Heart right ventricle (tissue), 16 donors: ENCODE measurements around the gene FAT2. TPM values are rescaled to one million over a fixed set of nuclear protein-coding genes. Genes with fewer than 3 reads are reported as not detected.

ENCODE experiments used
- ATAC-seq, 8 donors: fragments of 200-7000 bp; cut with Tn5 transposase; one replicate each; pipeline ENCODE4 v1.9.1; 2020; ENCODE audit warnings: mild to moderate bottlenecking in 8 of 8, moderate library complexity in 8 of 8, moderate number of reproducible peaks in 1 of 8
- DNase-seq, 2 donors: peaks; one replicate each; pipeline ENCODE4 v3.0.0-alpha.2; 2020
- H3K27ac ChIP-seq, 10 donors: fragments of 200-600 bp; sonication (generic) in 2 of 10; one replicate each; pipeline versions ENCODE4 v1.5.0 to v1.8.0; 2020 to 2022; ENCODE audit warnings: mild to moderate bottlenecking in 3 of 10
- H3K27me3 ChIP-seq, 7 donors: fragments of 200-600 bp; one replicate each; pipeline ENCODE4 v1.8.0; 2021 to 2022; ENCODE audit warnings: mild to moderate bottlenecking in 2 of 7
- H3K36me3 ChIP-seq, 9 donors: fragments of 200-600 bp; sonication (generic) in 1 of 9; one replicate each; pipeline versions ENCODE4 v1.5.0 to v1.8.0; 2020 to 2022; ENCODE audit warnings: mild to moderate bottlenecking in 2 of 9
- H3K4me1 ChIP-seq, 9 donors: fragments of 200-600 bp; sonication (generic) in 1 of 9; one replicate each; pipeline versions ENCODE4 v1.5.0 to v1.8.0; 2020 to 2022; ENCODE audit warnings: mild to moderate bottlenecking in 4 of 9
- H3K4me3 ChIP-seq, 10 donors: fragments of 200-600 bp; sonication (generic) in 2 of 10; one replicate each; pipeline versions ENCODE4 v1.5.0 to v1.8.0; 2020 to 2022; ENCODE audit warnings: mild to moderate bottlenecking in 7 of 10, moderate library complexity in 2 of 10
- H3K9me3 ChIP-seq, 11 donors: fragments of 200-600 bp in 10 of 11; sonication (generic) in 2 of 11; one replicate each; pipeline versions ENCODE4 v1.5.0 to v1.8.0; 2013 to 2022; ENCODE audit warnings: mild to moderate bottlenecking in 2 of 11, control low read depth in 1 of 11, moderate library complexity in 1 of 11
- WGBS, 2 donors: extraction: QIAGEN DNeasy Blood & Tissue Kit; methylation state at CpG; one replicate each; pipeline ENCODE4 v1.1.7; 2013; ENCODE audit warnings: inconsistent platforms in 1 of 2; 5-methylcytosine and 5-hydroxymethylcytosine counted together
- intact Hi-C, 10 donors: fragments of 100-400 bp; cut with DNase I; formaldehyde crosslinking; loops; one replicate each; pipeline versions ENCODE4 v1.11.1 to v1.14.2; 2022
- polyA plus RNA-seq, 2 donors: library from polyadenylated mRNA; stranded (reverse); fragments of 200-250 nt; gene quantifications; one replicate each; pipeline ENCODE4 v1.2.3, GENCODE V29; 2013
- total RNA-seq, 10 donors: library from RNA; stranded (reverse); fragmentation: NEBNext Ultra II Directional in 3 of 10; extraction: Animal tissue kit (Norgen Biotek cat#: 25700) in 3 of 10; gene quantifications; one replicate each; pipeline versions ENCODE4 v1.2.1 to v1.2.4, GENCODE V29; 2021 to 2023
- TF ChIP-seq, protein P1 (sequence below), 9 donors: fragments of 200-600 bp; sonication (generic) in 2 of 9; IDR thresholded peaks; one replicate each; pipeline versions ENCODE4 v1.5.0 to v1.8.0; 2021 to 2022; ENCODE audit warnings: antibody characterized with exemption in 9 of 9, mild to moderate bottlenecking in 5 of 9, moderate library complexity in 1 of 9
- donor health status: Arrhythmogenic right ventricular cardiomyopathy.
- donor health status: ischemic (EF 13 %, LVEDD 7.1; RV severe dilation, severe dysfunction).
- donor health status: healthy with polysubstance abuse.
- donor health status: DM: no; HTN: yes; CAD: no.
- donor health status: DM: no; HTN: no; CAD: no.
- donor health status: ischemic (EF 25% LVEDD 6.9; RV normal size, moderate dysfunction).
- donor health status: ischemic (EF 25% LVEDD 5.7; RV mildly dilated, moderate dysfunction).
- donor health status: healthy.
- donor health status: DM: yes; HTN: yes; CAD: no.
- donor health status: Ischemic cardiomyopathy.
- donor health status: ischemic (EF 35%, LVEDD 5.7; RV mildly dilated, moderate dysfunction).
- donor health status: nonischemic (EF 11% LVEDD 7.7; RV severe dilation, severe dysfunction).
- donor health status: DM: yes; HTN: yes; CAD: no.
- donor health status: PGD.
- donor health status: ischemic (EF 29% LVEDD 5.4; RV normal size, mild dysfunction).
- donor health status: nonischemic (EF 23%, LVEDD 6.1; RV moderate dilation, normal function).

Gene FAT2
- total and polyA plus RNA-seq, 12 donors, result 0.01 to 0.13 (median 0.02) TPM; not detected in 4

DNA sequence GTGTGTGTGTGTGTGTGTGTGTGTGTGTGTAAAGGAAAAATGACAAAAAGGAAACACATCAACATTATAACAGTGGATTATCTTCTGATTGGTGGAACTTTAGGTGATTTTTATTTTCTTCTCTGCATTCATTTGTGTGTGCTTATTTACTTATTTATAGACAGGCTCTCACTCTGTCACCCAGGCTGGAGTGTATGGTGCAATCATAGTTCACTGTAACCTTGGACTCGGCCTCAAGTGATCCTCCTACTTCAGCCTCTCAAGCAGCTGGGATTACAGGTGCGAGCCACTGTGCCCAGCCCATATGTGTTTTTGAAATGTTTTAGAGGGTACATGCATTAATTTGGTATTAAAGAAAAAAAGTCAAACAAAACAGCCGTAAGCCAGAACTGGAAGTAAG, 39.1 kb downstream of the FAT2 start:
- intact Hi-C loops, result no loop called here
- ATAC-seq, result no peak
- H3K36me3 ChIP-seq, result no peaks in the 10 kb centered on the region

DNA sequence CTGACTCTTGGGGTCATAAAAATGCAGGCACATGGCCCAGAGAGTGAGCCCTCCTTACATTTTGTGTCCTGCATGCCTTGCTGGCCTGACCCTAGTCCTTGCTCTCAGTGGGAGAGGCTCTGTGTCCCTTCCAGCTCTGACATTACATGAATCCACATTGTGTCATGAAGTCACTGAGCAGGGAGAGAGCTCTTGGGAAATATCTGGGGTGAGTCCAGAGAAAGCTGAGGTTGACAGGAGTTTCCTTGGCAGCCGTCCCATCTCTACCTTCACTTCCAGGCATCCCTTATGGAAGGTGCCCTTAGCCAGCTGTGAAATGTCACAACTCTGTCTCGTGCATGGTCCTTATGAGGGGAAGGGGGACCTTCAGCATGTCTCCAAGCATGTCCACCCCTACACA, 41.0 kb downstream of the FAT2 start:
- no peak overlapping the region for H3K4me3 ChIP-seq
- H3K9me3 ChIP-seq, result no peaks in the 10 kb centered on the region
- peak in 1 of 8 donors; percentile 27 for ATAC-seq
- DNase-seq, result no peak
- WGBS, 2 donors, result 65 to 73% methylated on average over 2 of the region's 2 CpGs
- intact Hi-C loops, result no loop called here
- TF ChIP-seq, protein P1, sequence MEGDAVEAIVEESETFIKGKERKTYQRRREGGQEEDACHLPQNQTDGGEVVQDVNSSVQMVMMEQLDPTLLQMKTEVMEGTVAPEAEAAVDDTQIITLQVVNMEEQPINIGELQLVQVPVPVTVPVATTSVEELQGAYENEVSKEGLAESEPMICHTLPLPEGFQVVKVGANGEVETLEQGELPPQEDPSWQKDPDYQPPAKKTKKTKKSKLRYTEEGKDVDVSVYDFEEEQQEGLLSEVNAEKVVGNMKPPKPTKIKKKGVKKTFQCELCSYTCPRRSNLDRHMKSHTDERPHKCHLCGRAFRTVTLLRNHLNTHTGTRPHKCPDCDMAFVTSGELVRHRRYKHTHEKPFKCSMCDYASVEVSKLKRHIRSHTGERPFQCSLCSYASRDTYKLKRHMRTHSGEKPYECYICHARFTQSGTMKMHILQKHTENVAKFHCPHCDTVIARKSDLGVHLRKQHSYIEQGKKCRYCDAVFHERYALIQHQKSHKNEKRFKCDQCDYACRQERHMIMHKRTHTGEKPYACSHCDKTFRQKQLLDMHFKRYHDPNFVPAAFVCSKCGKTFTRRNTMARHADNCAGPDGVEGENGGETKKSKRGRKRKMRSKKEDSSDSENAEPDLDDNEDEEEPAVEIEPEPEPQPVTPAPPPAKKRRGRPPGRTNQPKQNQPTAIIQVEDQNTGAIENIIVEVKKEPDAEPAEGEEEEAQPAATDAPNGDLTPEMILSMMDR (IDR thresholded peaks at IDR 0.05), result no peak
- no peaks in the 10 kb centered on the region for H3K36me3 ChIP-seq
- no peaks in the 10 kb centered on the region for H3K27me3 ChIP-seq
- no peak overlapping the region for H3K27ac ChIP-seq
- H3K4me1 ChIP-seq, result no peaks in the 10 kb centered on the region

More for the DNA sequence above, 39.1 kb downstream of the FAT2 start:
- Histone ChIP-seq H3K27me3 (no peaks in the 10 kb centered on the region), H3K4me1 (peaks cover 0 to 4% (median 0%) of the 10 kb centered on the region in 9 donors), H3K9me3 (no peaks in the 10 kb centered on the region), H3K4me3 (no peak overlapping the region), H3K27ac (no peak overlapping the region)
- TF ChIP-seq, protein P1 (IDR thresholded peaks at IDR 0.05), result no peak
- 90 to 94% methylated on average over 3 of the region's 3 CpGs for WGBS, 2 donors
- no peak for DNase-seq

DNA sequence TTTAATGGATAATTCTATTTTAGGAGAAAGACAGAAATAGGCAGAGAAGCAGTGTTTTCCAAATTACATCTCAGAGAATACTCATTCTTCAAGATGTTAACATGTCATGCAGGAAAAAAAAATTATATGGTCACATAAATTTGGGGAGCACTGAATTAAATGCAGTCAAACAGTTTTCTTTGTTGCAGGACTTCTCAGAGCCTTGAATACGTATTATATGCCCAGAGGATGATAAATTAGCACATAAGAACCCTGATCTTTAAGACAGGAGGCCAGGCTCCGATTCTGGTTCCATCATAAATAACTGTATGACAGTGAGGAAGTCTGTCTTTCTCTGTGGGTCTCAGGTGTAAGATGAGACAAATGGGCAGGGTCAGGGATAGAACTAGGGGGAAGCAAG, 41.4 kb downstream of the FAT2 start:
- H3K9me3 ChIP-seq, result no peaks in the 10 kb centered on the region
- intact Hi-C loops, result no loop called here
- WGBS, 2 donors, result 79 to 80% methylated on average over 2 of the region's 2 CpGs
- H3K36me3 ChIP-seq, result no peaks in the 10 kb centered on the region
- ATAC-seq, result no peak
- no peak overlapping the region for H3K27ac ChIP-seq
- TF ChIP-seq, protein P1 (IDR thresholded peaks at IDR 0.05), result no peak
- no peaks in the 10 kb centered on the region for H3K4me1 ChIP-seq
- no peaks in the 10 kb centered on the region for H3K27me3 ChIP-seq
- no peak overlapping the region for H3K4me3 ChIP-seq
- no peak for DNase-seq

GRCh38 chr5:151547364-151547763, 43.8 kb downstream of the FAT2 start:
- WGBS, 2 donors, result 83 to 90% methylated on average over 4 of the region's 4 CpGs
- Histone ChIP-seq H3K36me3 (no peaks in the 10 kb centered on the region), H3K4me1 (no peaks in the 10 kb centered on the region), H3K9me3 (no peaks in the 10 kb centered on the region), H3K4me3 (no peak overlapping the region), H3K27me3 (no peaks in the 10 kb centered on the region), H3K27ac (no peak overlapping the region)
- intact Hi-C loops, result no loop called here
- DNase-seq (no peak), ATAC-seq (no peak)
- TF ChIP-seq, protein P1 (IDR thresholded peaks at IDR 0.05), result no peak
